Lower leg skin (tissue), 4 donors: ENCODE results near the gene GLT6D1. TPM values are rescaled to one million over a fixed set of nuclear protein-coding genes. Genes with fewer than 3 reads are reported as not detected.
"Not testable (repeated sequence)": the region's sequence is repeated elsewhere in the genome, so short reads cannot be mapped to it uniquely, and the experiment has no call there.

ENCODE experiments used
- DNase-seq, 2 donors: peaks; one replicate each; pipeline ENCODE4 v3.0.0-alpha.2; 2019; ENCODE audit warnings: low spot score in 2 of 2
- H3K4me3 ChIP-seq: fragments of 200-600 bp; sonication (generic); 2 replicates; pipeline ENCODE4 v1.5.1; 2017; ENCODE audit warnings: mild to moderate bottlenecking, low read depth; ENCODE audit not compliant: poor library complexity, severe bottlenecking
- CTCF ChIP-seq, 3 donors: fragments of 450-650 bp; IDR thresholded peaks; one replicate each; pipeline ENCODE4 v1.5.1; 2016; ENCODE audit warnings: antibody characterized with exemption in 3 of 3, mild to moderate bottlenecking in 3 of 3, moderate library complexity in 2 of 3
- POLR2A ChIP-seq, 2 donors: fragments of 450-650 bp; IDR thresholded peaks; one replicate each; pipeline ENCODE4 v1.6.1; 2016 to 2017; ENCODE audit warnings: antibody characterized with exemption in 2 of 2, mild to moderate bottlenecking in 1 of 2, moderate library complexity in 1 of 2
- WGBS, 2 donors: methylation state at CpG; one replicate each; pipeline ENCODE4 v1.1.5; 2018; 5-methylcytosine and 5-hydroxymethylcytosine counted together
- intact Hi-C: fragments of 100-400 bp; cut with DNase I; formaldehyde crosslinking; loops from one replicate; pipeline ENCODE4 v1.15.0; 2023; ENCODE audit warnings: low total_unique reads
- total RNA-seq, 4 donors: library from RNA; depleted of rRNA; stranded (reverse); fragments of >200 nt; gene quantifications; one replicate each; pipeline ENCODE4 v1.1.0, GENCODE V29; 2016

The GLT6D1 gene
- total RNA-seq, 4 donors from 2014 or later = not detected

DNA sequence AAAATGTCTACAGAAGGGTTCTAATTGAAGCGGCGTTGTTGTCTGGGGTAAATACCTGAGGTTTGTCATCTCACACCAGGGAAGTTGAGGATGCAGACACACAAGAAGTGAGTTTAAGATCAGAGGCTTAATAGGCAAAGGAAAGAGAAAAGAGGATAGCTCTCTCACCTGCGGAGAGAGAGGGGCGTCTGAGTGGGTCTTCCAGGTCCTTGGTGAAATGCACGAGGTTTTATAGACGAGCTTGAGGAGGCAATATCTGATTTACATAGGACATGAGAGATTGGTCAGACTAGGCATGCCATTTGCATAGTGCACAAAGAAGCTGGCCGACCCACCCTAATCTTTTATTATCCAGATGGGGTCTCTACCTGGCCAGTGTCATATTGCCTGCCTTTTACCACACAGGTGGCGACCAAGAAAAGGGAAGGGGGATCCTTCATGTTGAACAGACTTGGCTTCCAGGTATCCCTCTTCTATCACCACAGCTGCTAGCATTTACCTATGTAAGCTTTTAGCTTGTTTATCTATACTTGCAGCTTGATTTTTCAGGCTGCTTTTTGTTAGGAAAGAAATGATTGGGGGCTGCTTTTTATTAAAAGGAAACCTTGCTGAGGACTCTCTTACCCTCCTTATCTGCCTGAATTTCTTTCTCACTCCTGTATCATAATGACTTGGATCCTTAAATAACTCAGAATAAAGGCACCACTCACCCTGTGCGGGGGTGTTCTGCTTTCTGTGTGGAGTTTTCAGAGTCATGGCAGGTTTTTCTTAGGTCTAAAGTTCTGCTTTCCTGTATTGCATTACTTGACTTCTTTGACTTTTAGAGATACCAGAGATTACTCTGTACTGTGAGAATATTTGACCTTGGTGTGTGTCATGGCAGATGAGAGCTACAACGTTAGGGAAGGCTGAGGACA lies 9.4 kb upstream of the GLT6D1 start:
- WGBS, 2 donors = 78 to 80% methylated on average over 10 of the region's 10 CpGs
- no peak overlapping the region for H3K4me3 ChIP-seq

GRCh38 chr9:135647884-135648283 lies 8.5 kb upstream of the GLT6D1 start:
- peak in 1 of 2 donors; percentile 14 for DNase-seq
- TF ChIP-seq POLR2A (IDR thresholded peaks at IDR 0.05) (no peak), CTCF (IDR thresholded peaks at IDR 0.05) (no peak)
- intact Hi-C loops = no loop called here
- H3K4me3 ChIP-seq = no peak overlapping the region
- WGBS, 2 donors = 88 to 90% methylated on average over 4 of the region's 4 CpGs

More for the DNA sequence above, 9.4 kb upstream of the GLT6D1 start:
- TF ChIP-seq POLR2A (IDR thresholded peaks at IDR 0.05) (no peak), CTCF (IDR thresholded peaks at IDR 0.05) (no peak)
- intact Hi-C loops = no loop called here
- DNase-seq = peak in 1 of 2 donors; percentile 10

GRCh38 chr9:135644631-135645218 lies 5.4 kb upstream of the GLT6D1 start:
- no peak overlapping the region for H3K4me3 ChIP-seq
- 63 to 72% methylated on average over 5 of the region's 5 CpGs for WGBS, 2 donors
- TF ChIP-seq POLR2A (IDR thresholded peaks at IDR 0.05) = no peak
- no peak for TF ChIP-seq CTCF (IDR thresholded peaks at IDR 0.05)
- DNase-seq = peak in 1 of 2 donors; percentile 6
- intact Hi-C loops = no loop called here

- no peak overlapping the region for H3K4me3 ChIP-seq
- TF ChIP-seq POLR2A (IDR thresholded peaks at IDR 0.05) (no peak), CTCF (IDR thresholded peaks at IDR 0.05) (no peak)
- intact Hi-C loops = no loop called here
- 66 to 74% methylated on average over 8 of the region's 8 CpGs for WGBS, 2 donors
- DNase-seq = peak in 1 of 2 donors; percentile 15
Observed at GRCh38 chr9:135641745-135642144, 2.4 kb upstream of the GLT6D1 start.

GRCh38 chr9:135641047-135641446 lies 1.7 kb upstream of the GLT6D1 start:
- TF ChIP-seq CTCF (IDR thresholded peaks at IDR 0.05) (no peak), POLR2A (IDR thresholded peaks at IDR 0.05) (no peak)
- intact Hi-C loops = no loop called here
- H3K4me3 ChIP-seq = no peak overlapping the region
- peak in 1 of 2 donors; percentile 36 for DNase-seq
- 77 to 94% methylated on average over 7 of the region's 7 CpGs for WGBS, 2 donors

DNA sequence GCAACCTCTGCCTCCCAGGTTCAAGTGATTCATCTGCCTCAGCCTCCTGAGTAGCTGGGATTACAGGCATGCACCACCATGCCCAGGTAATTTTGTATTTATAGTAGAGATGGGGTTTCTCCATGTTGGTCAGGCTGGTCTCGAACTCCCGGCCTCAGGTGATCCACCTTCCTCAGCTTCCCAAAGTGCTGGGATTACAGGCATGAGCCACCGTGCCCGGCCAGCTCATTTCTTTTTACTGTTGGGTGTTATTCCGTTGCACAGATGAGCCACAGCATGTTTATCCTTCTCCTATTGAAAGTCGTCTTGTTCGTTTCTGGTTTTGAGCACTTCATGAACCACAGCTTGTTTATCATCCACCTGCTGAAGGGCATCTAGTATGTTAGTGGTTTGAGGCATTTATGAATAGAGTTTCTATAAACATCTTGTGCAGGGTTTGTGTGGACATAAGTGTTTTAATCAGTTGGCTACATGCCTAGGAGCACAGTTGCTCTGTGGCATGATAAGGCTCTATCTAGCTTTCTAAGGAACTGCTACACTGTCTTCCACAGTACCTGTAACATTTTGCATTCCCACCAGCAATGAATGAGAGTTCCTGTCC lies 2.3 kb downstream of the GLT6D1 start:
- DNase-seq = peak in 1 of 2 donors; percentile 6
- WGBS, 2 donors = 76 to 86% methylated on average over 7 of the region's 7 CpGs
- H3K4me3 ChIP-seq, intact Hi-C loops: not testable (repeated sequence)
